Esophagus squamous epithelium (tissue), 5 donors: Measurements from ENCODE around the gene DCP1B. TPM values are rescaled to one million over a fixed set of nuclear protein-coding genes. Genes with fewer than 3 reads are reported as not detected.

ENCODE experiments used
- DNase-seq: peaks from one replicate; lab custom pipeline; 2025; lab: John Stamatoyannopoulos, UW
- H3K27ac ChIP-seq, 4 donors: fragments of 200-600 bp; sonication (generic); one replicate each; pipeline ENCODE4 v1.5.1; 2016 to 2019; ENCODE audit warnings: mild to moderate bottlenecking in 1 of 4
- H3K27me3 ChIP-seq, 4 donors: fragments of 200-600 bp; sonication (generic); 1 replicate in 3 of 4; 2 replicates in 1 of 4; pipeline versions ENCODE4 v1.5.1 to v1.6.0; 2017 to 2021; ENCODE audit warnings: antibody characterized with exemption in 1 of 4
- H3K36me3 ChIP-seq, 3 donors: fragments of 200-600 bp; sonication (generic); one replicate each; pipeline ENCODE4 v1.5.1; 2016 to 2019
- H3K4me1 ChIP-seq, 3 donors: fragments of 200-600 bp; sonication (generic); one replicate each; pipeline ENCODE4 v1.5.1; 2017 to 2019
- H3K4me3 ChIP-seq, 4 donors: fragments of 200-600 bp; sonication (generic); 1 replicate in 3 of 4; 2 replicates in 1 of 4; pipeline ENCODE4 v1.5.1; 2016 to 2019; ENCODE audit warnings: mild to moderate bottlenecking in 2 of 4, moderate library complexity in 1 of 4
- H3K9me3 ChIP-seq, 3 donors: fragments of 200-600 bp; sonication (generic); one replicate each; pipeline ENCODE4 v1.5.1; 2016 to 2019
- CTCF ChIP-seq, 6 experiments: fragments of 450-650 bp in 4 of 6; fragments of 200-600 bp in 2 of 6; sonication (generic) in 2 of 6; IDR thresholded peaks; one replicate each; pipeline ENCODE4 v1.5.1; 2016 to 2019; ENCODE audit warnings: antibody characterized with exemption in 6 of 6, mild to moderate bottlenecking in 4 of 6, moderate library complexity in 4 of 6
- POLR2A ChIP-seq, 4 donors: fragments of 450-650 bp; IDR thresholded peaks; one replicate each; pipeline ENCODE4 v1.6.1; 2017; ENCODE audit warnings: antibody characterized with exemption in 4 of 4, mild to moderate bottlenecking in 4 of 4, moderate library complexity in 3 of 4
- WGBS, 2 donors: methylation state at CpG; one replicate each; pipeline ENCODE4 v1.1.5; 2018; 5-methylcytosine and 5-hydroxymethylcytosine counted together
- intact Hi-C: fragments of 100-400 bp; cut with DNase I; formaldehyde crosslinking; loops from one replicate; pipeline ENCODE4 v1.15.0; 2022
- total RNA-seq, 4 donors: library from RNA; depleted of rRNA; stranded (reverse); fragments of >200 nt; gene quantifications; one replicate each; pipeline ENCODE4 v1.1.0, GENCODE V29; 2016
- donor health status: DM: yes; HTN: yes; CAD: no.

The DCP1B gene
- total RNA-seq, 4 donors from 2014 or later: 4.0 to 15.5 (median 10.8) TPM

DNA sequence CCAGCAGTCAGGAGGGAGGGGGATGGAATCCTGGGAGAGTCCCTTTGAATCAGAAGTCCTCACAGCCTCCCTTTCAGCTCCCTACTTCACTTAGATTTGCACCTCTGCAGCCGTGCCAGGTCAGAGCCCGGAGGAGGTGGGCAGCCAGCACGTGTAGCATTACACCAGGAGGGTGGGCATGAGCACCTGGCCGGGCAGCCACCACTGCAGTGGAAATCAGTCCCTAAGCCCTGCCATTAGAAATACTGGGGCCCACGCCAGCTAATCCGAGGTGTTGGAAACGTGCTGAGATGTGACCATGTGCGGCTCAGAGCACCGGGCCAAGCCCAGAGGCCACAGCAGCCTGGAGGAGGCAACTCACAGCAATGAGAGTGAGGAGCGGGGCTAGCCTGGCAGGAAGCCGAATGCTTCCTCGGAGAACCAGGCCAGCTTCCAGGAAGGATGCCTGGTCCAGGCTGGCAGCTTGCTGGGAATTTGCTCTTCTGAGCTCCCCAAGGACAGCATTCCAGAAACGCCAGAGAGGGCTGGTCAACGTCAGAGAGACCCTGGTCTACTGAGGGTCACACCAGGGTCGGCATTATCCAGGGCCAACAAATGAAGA is 76.4 kb downstream of the DCP1B start:
- Histone ChIP-seq H3K4me3 (no peak overlapping the region), H3K4me1 (peaks cover 0 to 24% (median 3%) of the 10 kb centered on the region in 3 donors), H3K27ac (no peak overlapping the region), H3K36me3 (no peaks in the 10 kb centered on the region), H3K27me3 (peaks cover 0 to 29% (median 0%) of the 10 kb centered on the region in 4 donors), H3K9me3 (no peaks in the 10 kb centered on the region)
- DNase-seq: no peak
- TF ChIP-seq CTCF (IDR thresholded peaks at IDR 0.05) (no peak), POLR2A (IDR thresholded peaks at IDR 0.05) (no peak)
- intact Hi-C loops: no loop called here
- WGBS, 2 donors: 59 to 60% methylated on average over 5 to 15 of the region's 15 CpGs

- intact Hi-C loops: no loop called here
- WGBS, 2 donors: 89 to 94% methylated on average over 8 to 10 of the region's 11 CpGs
- TF ChIP-seq CTCF (IDR thresholded peaks at IDR 0.05) (no peak), POLR2A (IDR thresholded peaks at IDR 0.05) (no peak)
- Histone ChIP-seq H3K36me3 (no peaks in the 10 kb centered on the region), H3K4me1 (peaks cover 0 to 18% (median 3%) of the 10 kb centered on the region in 3 donors), H3K27me3 (peaks cover 0 to 36% (median 0%) of the 10 kb centered on the region in 4 donors), H3K27ac (no peak overlapping the region), H3K4me3 (no peak overlapping the region), H3K9me3 (no peaks in the 10 kb centered on the region)
- DNase-seq: no peak
Measured at GRCh38 chr12:1927051-1927680, 77.1 kb downstream of the DCP1B start.

DNA sequence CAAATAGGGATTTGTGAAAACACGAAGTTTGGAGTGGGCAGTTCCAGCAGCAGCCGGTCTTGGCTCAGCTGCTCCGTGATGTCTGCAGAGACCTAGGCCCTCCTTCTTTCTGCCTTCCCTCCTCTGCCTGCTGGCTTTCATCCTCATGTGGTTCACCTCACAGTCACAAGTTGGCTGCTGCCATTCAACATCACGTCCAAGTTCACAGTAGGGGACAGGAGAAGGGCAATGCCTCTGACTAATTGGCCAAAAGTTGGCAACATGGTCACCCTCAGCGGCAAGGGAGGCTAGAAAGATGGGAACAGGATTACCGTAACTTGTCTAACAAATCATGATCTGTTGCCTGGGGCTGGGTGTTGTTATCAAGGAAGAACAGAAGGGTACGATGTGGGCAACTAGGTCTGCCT is 78.0 kb downstream of the DCP1B start:
- no peaks in the 10 kb centered on the region for H3K36me3 ChIP-seq
- TF ChIP-seq POLR2A (IDR thresholded peaks at IDR 0.05) (no peak), CTCF (IDR thresholded peaks at IDR 0.05) (no peak)
- no peak overlapping the region for H3K27ac ChIP-seq
- no peaks in the 10 kb centered on the region for H3K9me3 ChIP-seq
- 61 to 66% methylated on average over 4 to 6 of the region's 7 CpGs for WGBS, 2 donors
- no peak overlapping the region for H3K4me3 ChIP-seq
- peaks cover 0 to 37% (median 0%) of the 10 kb centered on the region in 4 donors for H3K27me3 ChIP-seq
- intact Hi-C loops: no loop called here
- no peak for DNase-seq
- H3K4me1 ChIP-seq: peaks cover 0 to 16% (median 3%) of the 10 kb centered on the region in 3 donors

GRCh38 chr12:1925684-1926006 is 78.6 kb downstream of the DCP1B start:
- Histone ChIP-seq H3K4me3 (no peak overlapping the region), H3K36me3 (no peaks in the 10 kb centered on the region), H3K27me3 (peaks cover 0 to 31% (median 0%) of the 10 kb centered on the region in 4 donors), H3K9me3 (no peaks in the 10 kb centered on the region), H3K27ac (no peak overlapping the region), H3K4me1 (peaks cover 0 to 16% (median 3%) of the 10 kb centered on the region in 3 donors)
- WGBS, 2 donors: 61 to 72% methylated on average over 2 of the region's 3 CpGs
- DNase-seq: no peak
- intact Hi-C loops: no loop called here
- TF ChIP-seq CTCF (IDR thresholded peaks at IDR 0.05): no peak
- no peak for TF ChIP-seq POLR2A (IDR thresholded peaks at IDR 0.05)

GRCh38 chr12:1924996-1925683 is 79.1 kb downstream of the DCP1B start:
- Histone ChIP-seq H3K4me3 (no peak overlapping the region), H3K36me3 (no peaks in the 10 kb centered on the region), H3K27ac (no peak overlapping the region), H3K4me1 (peaks cover 0 to 16% (median 3%) of the 10 kb centered on the region in 3 donors), H3K27me3 (peaks cover 0 to 29% (median 0%) of the 10 kb centered on the region in 4 donors), H3K9me3 (no peaks in the 10 kb centered on the region)
- WGBS, 2 donors: 62 to 72% methylated on average over 7 of the region's 7 CpGs
- intact Hi-C loops: no loop called here
- TF ChIP-seq CTCF (IDR thresholded peaks at IDR 0.05) (no peak), POLR2A (IDR thresholded peaks at IDR 0.05) (no peak)
- no peak for DNase-seq
